ENCODE measurements around the gene KCNA3. TPM values are rescaled to one million over a fixed set of nuclear protein-coding genes. Genes with fewer than 3 reads are reported as not detected.

The KCNA3 gene
- 0.90 TPM for total RNA-seq
- long read RNA-seq, partial matches to known transcripts: 0 of 1 reads
- long read RNA-seq, other reads (novel, unspliced or antisense): 0 of 1 reads

DNA sequence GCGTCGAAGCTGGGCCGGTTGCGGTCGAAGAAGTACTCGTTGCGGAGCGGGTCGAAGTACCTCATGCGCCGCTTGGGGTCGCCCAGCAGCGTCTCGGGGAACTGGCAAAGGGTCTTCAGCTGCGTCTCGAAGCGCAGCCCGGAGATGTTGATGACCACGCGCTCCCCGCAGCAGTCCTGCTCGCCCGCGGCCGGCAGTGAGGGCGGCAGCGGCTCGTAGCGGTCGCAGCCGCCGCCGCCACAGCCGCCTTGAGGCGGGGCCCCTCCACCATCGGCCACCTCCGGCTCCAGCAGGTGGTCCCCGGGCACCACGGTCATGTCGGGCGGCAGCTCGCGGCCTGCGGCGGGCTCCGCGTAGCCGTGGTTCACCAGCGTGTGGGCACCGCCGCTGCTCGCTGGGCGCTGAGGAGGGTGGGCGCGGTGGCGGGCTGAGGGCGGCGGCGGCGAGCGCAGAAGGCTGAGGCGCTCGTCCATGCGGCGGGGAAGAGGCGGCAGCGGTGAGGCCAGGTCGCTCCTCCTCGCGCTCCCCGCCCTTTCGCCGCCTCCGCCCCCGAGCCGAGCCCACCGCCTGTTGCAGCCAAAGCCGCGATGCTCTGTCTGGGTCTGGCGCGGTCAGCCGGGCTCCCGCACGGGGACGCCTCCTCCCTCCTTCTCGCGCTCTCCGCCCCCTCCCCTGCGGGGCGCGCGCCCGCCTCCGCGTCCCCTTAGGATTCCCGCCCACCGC lies at the start of gene KCNA3:
TSS of gene KCNA3 (minus strand) at position 604 of the 723 bp plus-strand sequence. CDS start at position 473, 131 bp downstream.
- no peak for DNase-seq (ENCODE audit: low spot score)

DNA sequence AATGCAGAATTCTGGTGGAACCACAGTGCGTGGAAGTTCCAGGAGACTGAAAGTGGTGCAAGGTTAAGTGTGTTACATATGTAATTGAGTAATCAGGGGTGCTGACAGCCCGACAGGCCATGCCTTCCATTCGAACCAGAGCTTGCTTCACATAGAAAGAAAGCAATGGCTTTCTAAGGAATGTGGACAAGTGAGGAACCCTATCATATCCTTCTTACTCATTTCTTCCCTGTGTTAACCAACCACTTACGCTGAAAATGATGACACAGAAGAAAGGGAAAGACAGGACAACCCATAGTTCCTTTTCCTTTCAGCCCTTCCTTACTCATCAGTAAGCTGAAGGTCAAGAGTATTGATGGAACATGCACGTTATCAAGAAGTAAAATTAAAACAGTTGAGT lies 48.1 kb upstream of the KCNA3 start:
- no peak for DNase-seq (ENCODE audit: low spot score)

DNA sequence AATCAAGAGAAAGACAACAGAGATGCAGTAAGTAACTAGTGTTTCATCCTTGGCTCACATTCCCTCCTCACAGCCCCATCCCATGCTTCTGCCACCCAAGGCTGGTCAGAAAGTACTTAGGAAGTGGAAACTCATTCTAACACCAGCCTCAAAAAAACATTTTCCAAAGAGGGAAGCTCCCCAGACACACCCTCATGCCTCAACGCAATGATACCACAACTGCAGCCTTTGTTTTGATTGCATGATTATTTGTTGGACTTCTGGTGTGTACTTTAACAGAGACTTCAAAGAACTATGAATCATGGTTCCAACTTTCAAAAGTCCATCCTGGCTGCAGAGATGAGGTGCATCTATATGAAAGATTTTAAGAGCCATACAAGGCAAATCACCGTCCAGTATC lies 45.2 kb upstream of the KCNA3 start:
- DNase-seq (ENCODE audit: low spot score): no peak

DNA sequence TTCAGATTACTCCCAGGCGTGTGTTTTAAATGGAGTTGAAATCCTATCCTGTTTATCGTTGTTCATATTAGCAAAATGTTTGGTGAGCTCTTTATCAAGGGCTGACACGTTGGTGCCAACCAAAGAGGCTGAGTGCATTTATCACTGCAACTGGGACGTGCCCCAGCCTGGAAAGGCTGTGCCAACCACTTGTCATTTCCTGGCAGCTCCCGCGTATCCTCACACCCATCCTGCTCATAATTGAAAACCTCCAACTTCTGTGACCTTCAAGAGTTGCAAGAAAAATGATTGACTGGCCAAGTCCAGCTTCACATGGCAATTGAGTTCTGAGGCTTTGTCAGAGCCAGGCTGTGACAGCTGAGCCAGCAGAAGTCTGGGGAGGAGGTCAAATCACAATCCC lies 43.7 kb upstream of the KCNA3 start:
- DNase-seq (ENCODE audit: low spot score): no peak

DNA sequence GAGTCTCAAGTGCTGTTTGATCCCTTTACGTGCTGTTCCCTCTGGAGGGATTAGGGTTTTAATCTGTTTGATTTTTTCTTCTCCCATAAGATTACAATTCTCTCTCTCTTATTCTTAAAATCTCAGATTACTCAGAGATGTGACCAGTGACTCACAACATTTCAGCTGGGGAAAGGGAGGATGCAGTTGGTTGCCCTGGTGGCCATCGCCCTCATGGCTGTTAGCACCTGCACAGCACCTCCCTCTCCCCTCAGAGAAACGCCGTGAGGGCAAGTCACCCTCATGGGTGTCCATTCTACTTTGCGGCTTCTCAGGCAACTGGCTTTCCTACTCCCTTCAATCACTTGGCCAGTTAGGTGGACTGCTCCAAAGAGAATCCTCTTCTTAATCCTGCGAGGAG lies 42.4 kb upstream of the KCNA3 start:
- DNase-seq (ENCODE audit: low spot score): no peak

DNA sequence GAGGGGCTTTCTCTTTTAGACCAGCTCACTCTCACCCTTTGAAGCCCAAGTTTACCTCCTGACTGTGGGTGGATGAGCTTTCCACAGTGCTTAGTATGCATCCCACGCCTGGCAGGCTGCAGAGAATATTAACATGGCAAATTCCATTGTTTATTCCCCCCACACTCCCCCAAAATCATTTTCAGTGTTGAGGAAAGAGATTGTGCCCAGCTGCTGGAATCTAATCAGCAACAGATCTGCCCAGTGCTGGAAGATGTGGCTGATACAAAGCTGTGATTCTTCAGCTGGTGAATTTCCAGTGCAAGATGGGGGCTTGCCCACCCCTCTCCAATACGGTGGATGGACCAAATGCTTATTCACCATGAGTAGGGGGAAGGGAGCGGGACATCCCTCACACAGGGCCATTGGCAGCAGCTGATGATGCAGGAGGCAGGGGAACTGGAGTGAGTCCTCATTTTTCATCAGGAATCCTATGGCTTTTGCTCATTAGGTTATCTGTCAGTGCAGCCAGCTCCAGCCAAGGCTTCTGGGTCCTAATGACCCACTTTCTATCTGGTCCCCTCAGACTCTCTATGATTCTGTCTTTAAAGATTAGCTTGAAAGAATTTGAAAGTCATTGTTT lies 39.7 kb upstream of the KCNA3 start:
- DNase-seq (ENCODE audit: low spot score): no peak

DNA sequence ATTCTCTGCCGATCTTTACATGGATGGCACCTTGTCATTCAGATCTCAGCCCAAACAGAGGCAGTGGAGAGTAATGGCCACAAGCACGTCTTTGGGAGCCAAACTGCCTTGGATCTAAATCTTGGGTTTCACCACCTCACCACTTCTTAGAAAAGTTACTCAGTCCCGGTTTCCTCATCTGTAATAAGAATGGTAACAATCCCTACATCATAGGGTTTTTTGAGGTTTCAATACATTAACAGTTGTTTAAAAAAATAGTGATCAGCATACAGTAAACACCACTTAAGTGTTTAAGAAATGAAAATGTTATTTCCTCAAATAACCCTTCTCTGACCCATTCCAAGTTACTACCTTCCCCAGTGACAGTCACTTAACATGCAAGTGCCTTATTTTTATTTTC lies 38.5 kb upstream of the KCNA3 start:
- no peak for DNase-seq (ENCODE audit: low spot score)

DNA sequence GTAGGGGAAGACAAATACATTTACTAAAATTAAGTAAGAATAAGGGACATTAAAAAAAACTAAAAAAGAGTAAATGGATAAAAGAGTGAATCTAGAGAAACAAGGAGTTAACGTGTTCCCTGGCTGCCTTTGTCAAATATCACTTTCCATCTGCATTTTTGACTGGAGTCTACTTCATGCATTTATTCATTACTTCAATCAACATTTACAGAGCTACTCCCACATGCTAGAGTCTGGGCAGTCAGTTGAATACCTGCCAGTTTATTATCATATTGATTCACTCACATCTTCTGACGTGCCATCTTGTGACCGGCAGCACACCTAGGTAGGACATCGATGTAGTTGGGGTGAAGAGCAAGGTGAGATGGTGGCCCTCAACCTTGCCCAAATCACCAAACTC lies 35.6 kb upstream of the KCNA3 start:
- DNase-seq (ENCODE audit: low spot score): no peak

DNA sequence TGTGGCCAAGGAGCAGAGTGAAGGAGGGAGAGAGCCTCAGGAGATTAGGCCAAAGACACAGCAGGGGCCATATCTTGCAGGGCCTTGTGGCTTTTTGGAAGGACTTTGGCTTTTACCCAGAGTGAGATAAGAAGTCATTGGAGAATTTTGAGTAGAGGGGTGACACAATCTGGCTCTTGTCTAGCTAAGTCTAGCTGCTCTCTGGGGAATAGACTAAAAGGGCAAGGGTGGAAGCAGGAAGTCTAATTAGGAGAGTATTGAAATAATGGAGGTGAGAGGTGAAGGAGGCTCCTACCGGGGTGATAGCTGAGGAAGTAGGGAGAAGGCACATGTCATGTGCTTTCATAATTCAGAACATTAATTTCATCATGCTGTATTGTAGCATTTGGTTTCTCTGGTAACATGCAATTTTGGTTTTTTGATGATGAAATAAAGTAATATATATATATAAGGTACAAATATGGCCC lies 34.3 kb upstream of the KCNA3 start:
- no peak for DNase-seq (ENCODE audit: low spot score)

DNA sequence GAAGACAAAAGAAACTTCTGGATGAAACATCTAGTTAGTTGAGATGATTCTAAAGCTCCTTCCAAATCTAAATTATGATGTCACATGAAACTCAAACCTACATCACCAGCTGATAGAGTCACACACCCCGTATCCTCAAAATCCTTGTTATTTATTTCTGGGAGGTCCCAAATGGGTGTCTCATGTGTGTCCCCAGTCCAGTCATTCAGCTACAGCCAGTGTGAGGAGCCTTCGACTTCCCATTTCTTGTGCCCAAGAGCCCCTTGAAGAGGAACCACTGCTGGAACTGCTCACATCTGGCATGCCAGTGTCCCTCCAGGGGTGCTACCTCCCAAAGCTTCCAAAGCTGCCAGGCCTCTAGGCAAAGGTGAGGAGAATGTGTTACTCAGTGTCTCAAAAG lies 32.5 kb upstream of the KCNA3 start:
- DNase-seq (ENCODE audit: low spot score): no peak

DNA sequence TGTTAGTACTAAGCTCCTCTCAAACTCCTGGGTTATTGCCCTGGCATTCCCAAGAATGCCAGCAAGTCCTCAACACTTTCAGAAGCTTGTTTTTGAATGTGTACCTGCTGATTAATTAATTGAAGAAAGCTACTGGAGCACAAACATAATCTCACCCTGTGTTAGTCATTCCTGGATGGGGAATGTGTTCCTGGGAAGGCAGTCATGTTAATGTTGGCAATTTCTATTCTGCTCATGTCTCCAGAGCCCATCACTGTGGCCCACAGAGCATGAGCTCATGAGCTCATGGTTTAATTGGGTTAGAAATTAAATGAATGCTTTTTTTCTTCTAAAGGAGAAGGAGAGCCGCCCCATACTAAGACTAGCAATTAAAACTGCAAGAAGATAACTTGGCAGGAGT lies 31.9 kb upstream of the KCNA3 start:
- DNase-seq (ENCODE audit: low spot score): no peak

DNA sequence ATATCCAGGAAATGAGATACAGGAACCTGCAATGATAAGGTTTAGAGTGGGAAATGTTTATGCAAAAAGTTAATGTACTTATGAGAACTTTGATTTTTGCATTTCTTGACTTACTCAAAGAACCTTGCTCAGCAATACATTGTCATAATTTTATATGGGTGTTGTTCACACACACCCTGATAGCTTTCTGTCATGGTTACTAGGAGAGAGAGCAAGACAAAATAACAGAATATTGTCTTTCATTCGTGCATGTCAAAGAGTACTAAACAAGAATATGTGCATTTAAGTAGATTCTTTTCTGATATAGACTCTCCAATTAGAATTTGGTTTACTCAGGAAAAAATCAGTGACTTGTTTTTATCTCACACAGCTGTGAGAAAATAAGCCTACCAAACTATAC lies 27.5 kb upstream of the KCNA3 start:
- no peak for DNase-seq (ENCODE audit: low spot score)

DNA sequence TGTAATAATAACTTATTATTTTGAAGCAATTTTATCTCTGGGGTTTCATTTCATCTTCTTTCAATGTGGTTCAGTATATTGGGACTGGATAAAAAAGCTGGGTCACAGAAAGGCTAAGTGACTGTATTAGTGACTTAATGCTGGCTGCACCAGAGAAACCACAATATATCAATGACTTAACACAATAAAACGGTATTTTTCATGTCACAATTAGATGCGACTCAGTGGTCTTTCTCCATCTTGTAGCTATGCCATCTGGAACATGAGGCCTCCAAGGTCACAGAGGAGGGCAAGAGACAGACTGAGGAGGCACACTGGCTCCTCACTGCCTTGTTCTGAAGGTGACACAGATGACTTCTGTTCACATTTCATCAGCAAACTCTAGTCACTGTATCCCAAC lies 26.0 kb upstream of the KCNA3 start:
- DNase-seq (ENCODE audit: low spot score): no peak

DNA sequence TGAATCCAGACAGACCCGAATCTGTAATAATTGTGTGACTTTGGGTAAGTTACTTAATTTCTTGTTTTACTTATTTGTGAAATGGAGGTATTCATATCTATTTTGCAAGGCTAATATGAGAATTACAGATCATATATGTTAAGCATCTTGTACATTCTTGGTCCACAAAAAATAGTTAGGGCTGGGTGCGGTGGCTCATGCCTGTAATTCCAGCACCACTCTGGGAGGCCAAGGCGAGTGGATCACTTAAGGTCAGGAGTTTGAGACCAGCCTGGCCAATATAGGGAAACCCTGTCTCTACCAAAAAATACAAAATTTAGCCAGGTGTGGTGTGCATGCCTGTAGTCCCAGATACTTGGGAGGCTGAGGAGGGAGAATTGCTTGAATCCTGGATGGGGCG lies 22.9 kb upstream of the KCNA3 start:
- DNase-seq (ENCODE audit: low spot score): no peak

DNA sequence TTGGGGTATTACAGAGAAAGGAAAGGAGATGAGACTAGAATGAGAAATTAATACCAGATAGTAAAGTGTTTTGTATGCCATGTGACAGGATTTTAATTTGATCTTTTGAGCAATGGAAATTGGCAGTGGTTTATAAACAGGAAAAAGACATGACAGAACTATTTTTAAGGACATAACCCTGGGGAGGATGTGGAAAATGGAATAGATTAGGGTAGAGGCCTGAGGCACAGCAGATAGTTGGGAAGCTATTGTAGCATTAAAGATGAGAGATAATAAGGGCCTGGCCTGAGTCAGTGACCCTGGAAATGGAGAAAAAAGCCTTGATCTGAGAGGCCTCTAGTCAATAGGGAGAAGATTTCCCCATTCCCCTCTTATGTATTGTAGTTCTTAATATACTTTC lies 22.1 kb upstream of the KCNA3 start:
- DNase-seq (ENCODE audit: low spot score): no peak

DNA sequence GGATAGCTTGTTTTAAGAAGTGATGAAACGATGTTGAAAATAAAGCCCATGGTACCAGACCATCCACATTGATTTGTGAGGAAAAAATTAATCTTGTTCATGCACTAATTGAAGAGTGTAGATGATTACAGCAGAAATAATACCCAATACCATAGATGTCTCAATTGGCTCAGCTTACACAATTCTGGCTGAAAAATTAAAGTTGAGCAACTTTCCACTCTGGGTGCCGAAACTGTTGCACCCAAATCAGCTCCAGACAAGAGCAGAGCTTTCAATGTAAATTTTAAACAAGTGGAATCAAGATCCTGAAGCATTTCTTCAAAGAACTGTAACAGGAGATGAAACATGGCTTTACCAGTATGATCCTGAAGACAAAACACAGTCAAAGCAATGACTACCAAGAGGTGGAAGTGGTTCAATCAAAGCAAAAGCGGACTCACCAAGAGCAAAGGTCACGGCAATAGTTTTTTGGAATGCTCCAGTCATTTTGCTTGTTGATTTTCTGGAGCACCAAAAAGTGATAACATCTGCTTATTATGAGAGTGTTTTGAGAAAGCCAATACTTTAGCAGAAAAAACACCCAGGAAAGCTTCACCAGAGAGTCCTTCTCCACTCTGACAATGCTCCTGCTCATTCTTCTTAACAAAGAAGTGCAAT lies 16.1 kb upstream of the KCNA3 start:
- no peak for DNase-seq (ENCODE audit: low spot score)

DNA sequence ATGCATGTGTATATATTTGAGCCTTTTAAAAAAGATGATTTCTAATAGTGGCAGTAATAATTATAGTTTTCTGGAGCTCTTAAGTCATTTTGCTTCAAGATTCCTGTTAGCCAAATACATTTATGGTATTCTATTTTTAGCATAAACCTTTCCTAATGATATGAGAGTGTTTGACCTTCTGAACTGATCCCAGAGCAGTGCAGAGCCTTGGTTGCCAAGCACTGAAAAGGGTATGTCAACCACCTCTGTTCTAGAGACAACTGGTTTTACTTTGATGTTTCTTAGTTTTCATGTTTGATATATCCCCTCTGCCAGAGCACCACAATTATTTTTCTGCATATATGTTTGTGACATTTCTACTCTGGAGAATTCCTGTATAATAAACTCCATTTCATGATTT lies 15.1 kb upstream of the KCNA3 start:
- no peak for DNase-seq (ENCODE audit: low spot score)

DNA sequence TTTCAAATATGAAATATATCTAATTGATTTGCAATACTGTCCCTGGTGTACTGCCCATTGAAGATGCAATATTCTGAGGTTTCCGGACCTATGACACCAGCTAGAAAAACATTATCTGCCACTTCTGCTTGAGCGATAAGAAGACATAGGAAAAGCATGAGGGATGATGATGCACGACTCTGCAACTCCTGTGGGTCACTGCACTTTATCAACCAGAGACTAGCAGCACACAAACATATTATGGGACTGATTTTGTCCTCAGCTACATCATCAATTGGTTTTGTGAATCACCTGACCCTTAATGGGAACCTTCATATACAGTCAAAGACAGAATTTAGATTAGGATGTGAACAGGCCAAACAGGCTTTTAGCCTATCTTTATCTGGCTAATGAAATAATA lies 13.8 kb upstream of the KCNA3 start:
- no peak for DNase-seq (ENCODE audit: low spot score)

DNA sequence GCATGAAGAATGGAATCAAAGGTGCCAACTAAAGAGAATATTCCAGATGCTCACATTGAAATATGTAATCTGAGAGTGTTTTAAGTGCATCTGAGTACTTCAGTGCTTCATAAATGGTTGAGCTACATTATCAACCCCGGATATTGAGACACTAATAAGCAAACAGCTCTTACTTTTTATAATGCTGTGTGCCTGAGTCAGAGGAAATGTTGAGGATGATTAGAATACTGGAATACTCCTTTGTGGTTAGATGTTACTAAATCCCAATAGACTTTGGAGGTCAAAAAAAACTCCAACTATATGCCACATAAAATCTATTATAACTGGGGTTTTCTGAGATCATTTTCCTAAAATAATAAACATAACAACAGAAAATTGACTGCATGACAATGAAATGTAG lies 12.5 kb upstream of the KCNA3 start:
- DNase-seq (ENCODE audit: low spot score): no peak

DNA sequence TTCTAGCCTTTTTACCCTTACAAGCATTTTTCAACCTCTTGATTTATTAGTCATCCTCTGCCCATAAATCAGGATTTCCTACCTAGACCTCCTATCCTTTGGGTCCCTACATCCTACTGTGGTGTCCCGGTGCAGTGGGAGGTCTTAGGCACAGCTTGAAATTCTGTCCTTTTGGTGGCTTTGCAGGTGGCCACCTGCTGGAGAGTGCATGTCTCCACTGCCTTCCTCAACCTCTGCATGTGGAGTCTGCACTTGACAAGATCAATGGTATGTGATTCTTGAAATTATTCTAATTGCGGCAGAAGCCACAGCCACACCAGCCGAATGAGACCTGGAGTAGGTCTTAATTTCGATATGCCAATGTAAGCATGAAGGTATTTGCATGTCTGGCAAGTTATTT lies 11.4 kb upstream of the KCNA3 start:
- no peak for DNase-seq (ENCODE audit: low spot score)

DNA sequence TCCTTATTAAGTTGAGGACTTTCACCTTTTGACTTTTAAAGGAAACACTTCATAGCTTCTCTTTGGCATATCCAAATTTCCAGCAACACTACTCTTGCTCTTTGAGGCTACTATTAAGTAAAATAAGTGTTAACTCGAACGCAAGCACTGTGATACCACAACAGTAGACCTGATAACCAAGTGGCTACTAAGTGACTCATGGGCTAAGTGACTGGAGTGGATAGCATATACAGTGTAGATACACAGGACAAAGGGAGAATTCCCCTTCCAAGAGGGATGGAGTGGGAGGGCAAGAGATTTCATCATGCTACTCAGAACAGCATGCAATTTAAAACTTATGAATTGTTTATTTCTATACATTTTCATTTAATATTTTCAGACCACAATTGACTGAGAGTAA lies 9.8 kb upstream of the KCNA3 start:
- DNase-seq (ENCODE audit: low spot score): no peak

DNA sequence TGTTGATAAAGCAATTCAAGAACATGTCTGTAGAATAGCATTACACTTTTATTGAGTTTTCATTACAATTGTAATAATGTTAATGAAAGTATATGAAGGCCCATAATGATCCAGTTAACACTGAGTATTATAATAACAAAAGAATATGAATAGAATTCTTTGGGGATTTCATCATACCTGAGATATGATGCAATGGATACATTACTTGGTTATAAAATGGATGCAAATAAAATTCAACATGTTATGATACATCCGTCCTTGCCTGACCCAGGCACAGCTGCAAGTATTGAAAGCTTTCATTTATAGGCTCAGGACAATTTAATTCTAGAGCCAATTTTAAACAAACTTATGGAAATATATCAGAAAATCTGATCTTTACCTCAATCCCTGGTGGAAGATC lies 8.2 kb upstream of the KCNA3 start:
- DNase-seq (ENCODE audit: low spot score): no peak
